ENCODE results near the gene ZNRD2.

ZNRD2 gene

GRCh38 chr11:65540290-65541092, 29.8 kb upstream of the ZNRD2 start:
- TF ChIP-seq, protein P1, sequence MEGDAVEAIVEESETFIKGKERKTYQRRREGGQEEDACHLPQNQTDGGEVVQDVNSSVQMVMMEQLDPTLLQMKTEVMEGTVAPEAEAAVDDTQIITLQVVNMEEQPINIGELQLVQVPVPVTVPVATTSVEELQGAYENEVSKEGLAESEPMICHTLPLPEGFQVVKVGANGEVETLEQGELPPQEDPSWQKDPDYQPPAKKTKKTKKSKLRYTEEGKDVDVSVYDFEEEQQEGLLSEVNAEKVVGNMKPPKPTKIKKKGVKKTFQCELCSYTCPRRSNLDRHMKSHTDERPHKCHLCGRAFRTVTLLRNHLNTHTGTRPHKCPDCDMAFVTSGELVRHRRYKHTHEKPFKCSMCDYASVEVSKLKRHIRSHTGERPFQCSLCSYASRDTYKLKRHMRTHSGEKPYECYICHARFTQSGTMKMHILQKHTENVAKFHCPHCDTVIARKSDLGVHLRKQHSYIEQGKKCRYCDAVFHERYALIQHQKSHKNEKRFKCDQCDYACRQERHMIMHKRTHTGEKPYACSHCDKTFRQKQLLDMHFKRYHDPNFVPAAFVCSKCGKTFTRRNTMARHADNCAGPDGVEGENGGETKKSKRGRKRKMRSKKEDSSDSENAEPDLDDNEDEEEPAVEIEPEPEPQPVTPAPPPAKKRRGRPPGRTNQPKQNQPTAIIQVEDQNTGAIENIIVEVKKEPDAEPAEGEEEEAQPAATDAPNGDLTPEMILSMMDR (IDR thresholded peaks at IDR 0.05; ENCODE audit: low read depth, low read length), result peak; percentile 83
- peak; percentile 77 for DNase-seq (ENCODE audit: extremely low read depth, low read depth)

GRCh38 chr11:65541093-65541982, 28.9 kb upstream of the ZNRD2 start:
- TF ChIP-seq, protein P1 (IDR thresholded peaks at IDR 0.05; ENCODE audit: low read depth, low read length), result no peak
- DNase-seq (ENCODE audit: extremely low read depth, low read depth), result no peak

- DNase-seq (ENCODE audit: extremely low read depth, low read depth), result no peak
- TF ChIP-seq, protein P1 (IDR thresholded peaks at IDR 0.05; ENCODE audit: low read depth, low read length), result no peak
Observed at GRCh38 chr11:65542738-65543390, 27.4 kb upstream of the ZNRD2 start.

DNA sequence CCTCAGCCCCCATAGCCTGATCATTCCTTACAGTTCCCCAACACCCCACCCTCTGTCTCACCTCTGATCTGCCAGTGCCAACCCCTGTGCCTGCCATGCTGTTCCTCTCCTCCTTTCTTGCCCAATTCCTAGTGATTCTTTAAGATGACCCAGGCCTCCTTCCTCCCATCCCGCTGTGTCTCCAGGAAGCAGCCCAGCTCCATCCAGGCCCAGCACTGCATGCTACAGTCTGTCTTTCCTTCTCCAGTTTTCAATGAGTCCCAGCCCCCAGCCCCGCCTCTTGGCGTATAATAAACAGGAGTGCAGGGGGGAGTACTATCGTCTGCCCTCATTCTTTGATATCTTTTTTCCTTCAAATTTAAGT, 24.4 kb upstream of the ZNRD2 start:
- no peak for DNase-seq (ENCODE audit: extremely low read depth, low read depth)
- TF ChIP-seq, protein P1 (IDR thresholded peaks at IDR 0.05; ENCODE audit: low read depth, low read length), result no peak

GRCh38 chr11:65546217-65546958, 23.9 kb upstream of the ZNRD2 start:
- DNase-seq (ENCODE audit: extremely low read depth, low read depth), result no peak
- TF ChIP-seq, protein P1 (IDR thresholded peaks at IDR 0.05; ENCODE audit: low read depth, low read length), result no peak

GRCh38 chr11:65547446-65548125, 22.7 kb upstream of the ZNRD2 start:
- no peak for DNase-seq (ENCODE audit: extremely low read depth, low read depth)
- TF ChIP-seq, protein P1 (IDR thresholded peaks at IDR 0.05; ENCODE audit: low read depth, low read length), result no peak

All from AG09319 (cell line).